HG03565 (cell line): ENCODE measurements around the gene GRK7.
"Not testable (repeated sequence)": the region's sequence is repeated elsewhere in the genome, so short reads cannot be mapped to it uniquely, and the experiment has no call there.

Experiments used
- ATAC-seq: cut with Tn5 transposase; IDR thresholded peaks from one replicate; pipeline ENCODE4 v1.9.1; 2021; ENCODE audit warnings: mild to moderate bottlenecking, moderate library complexity; ENCODE audit not compliant: unreplicated experiment

GRK7 gene

GRCh38 chr3:141753399-141753798 is 9.8 kb upstream of the GRK7 start:
- ATAC-seq, result no peak

- no peak for ATAC-seq
Observed at GRCh38 chr3:141754032-141754431, 9.2 kb upstream of the GRK7 start.

GRCh38 chr3:141762552-141762951 is 656 bp upstream of the GRK7 start:
- ATAC-seq, result not testable (repeated sequence)

- ATAC-seq, result no peak
Observed at GRCh38 chr3:141764045-141764444, 837 bp downstream of the GRK7 start.

DNA sequence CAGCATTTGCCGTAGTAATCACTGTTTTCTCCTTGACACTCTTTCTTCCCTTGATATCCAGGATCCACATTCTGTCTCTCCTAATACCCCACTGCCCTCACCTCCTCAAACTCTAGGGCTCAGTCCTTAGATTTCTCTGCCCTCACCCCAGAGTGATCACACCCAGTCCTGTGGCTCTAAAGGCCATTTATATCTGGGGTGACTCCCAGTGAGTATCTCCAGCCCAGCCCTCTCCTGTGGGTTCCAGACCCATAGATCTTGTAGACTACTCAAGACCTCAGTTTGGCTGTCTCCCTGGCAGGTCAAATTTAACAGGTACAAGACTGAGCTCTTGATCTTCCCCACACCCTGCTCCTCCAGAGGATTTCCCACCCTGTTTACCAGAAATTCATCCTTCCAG is 1.3 kb downstream of the GRK7 start:
- ATAC-seq, result no peak

DNA sequence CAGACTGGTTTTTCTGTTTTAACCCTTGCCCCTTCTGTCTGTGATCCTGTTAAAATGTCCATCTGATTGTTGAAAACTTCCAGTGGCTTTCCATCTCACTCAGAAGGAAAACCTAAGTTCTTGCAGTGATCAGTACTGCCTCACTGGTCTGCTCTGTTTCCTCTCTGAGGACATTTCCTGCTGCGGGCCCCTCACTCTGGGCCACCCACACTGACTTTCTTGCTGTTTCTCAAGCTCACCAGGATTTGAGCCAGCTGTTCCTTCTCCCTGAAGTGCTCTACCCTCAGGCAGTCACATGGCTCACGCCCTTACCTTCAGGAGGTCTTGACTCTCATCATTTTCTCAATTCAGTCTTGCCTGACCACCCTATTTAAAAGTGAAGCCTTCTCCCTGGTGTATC is 1.8 kb downstream of the GRK7 start:
- no peak for ATAC-seq

- no peak for ATAC-seq
Observed at GRCh38 chr3:141767066-141767465, 3.9 kb downstream of the GRK7 start.

DNA sequence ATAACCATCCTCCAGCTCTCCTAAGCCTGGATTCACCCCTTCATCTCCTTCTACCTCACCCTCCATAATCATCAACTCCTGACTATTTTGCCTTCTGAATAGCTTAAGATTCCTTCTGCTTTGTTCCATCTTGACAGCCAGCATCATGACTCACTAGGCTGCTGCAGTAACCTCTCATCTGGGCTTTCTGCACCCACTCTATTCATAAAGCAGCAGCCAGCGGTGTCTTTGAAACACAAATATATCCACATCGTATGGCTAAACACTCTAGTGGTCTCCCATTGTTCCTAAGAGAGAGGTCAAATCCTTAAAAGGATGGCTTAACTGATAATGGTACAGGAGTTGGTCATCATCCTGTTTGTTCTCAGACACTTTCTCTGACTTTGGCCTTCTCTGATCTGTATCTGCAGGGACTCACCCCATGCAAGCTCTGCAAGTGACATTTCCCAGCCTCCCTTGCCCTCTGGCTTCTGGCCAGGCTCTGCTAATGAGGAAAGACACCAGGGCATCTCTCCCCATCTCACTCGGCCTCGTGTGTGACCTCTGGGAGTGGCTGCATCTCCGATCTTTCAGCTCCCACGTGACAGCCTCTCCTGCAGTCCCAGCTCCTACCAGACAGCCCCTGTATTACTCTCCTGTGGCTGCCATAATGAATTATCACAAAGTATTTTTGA is 6.2 kb downstream of the GRK7 start:
- no peak for ATAC-seq

- ATAC-seq, result no peak
Observed at GRCh38 chr3:141773676-141774075, 10.5 kb downstream of the GRK7 start.

DNA sequence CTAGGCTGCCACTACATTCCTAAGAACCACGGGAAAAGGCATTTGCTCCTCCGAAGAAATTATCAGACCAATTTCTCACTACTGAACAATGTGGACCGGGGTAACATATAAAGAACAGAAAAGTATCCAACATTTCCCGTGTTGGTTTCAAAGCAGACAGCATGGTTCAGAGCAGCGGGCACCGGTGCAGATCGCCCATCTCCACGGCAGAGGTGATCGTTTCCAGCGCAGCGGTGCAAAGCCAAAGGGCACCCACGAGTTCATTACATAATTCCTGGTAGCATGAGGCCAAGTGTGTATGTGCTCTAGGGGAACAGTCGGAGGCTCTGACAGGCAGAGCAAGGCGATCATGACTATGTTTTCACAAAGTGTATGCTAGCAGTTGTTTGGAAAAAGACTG is 13.2 kb downstream of the GRK7 start:
- no peak for ATAC-seq

GRCh38 chr3:141776885-141777284 is 13.7 kb downstream of the GRK7 start:
- no peak for ATAC-seq

GRCh38 chr3:141777957-141778813 is 15.0 kb downstream of the GRK7 start:
- no peak for ATAC-seq

DNA sequence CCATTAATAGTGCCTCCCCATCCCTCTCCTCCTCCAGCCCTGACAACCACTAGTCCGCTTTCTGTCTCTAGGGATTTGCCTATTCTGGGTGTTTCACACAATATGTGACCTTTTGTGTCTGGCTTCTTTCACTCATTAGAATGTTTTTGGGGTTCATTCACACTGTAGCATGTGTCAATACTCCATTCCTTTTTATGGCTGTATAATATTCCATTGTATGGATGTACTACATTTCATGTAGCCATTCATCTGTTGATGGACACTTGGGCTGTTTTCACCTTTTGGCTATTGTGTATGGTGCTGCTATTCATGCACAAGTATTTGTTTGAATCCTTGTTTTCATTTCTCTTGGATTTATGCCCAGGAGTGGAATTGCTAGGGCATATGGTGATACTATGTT is 16.5 kb downstream of the GRK7 start:
- no peak for ATAC-seq

DNA sequence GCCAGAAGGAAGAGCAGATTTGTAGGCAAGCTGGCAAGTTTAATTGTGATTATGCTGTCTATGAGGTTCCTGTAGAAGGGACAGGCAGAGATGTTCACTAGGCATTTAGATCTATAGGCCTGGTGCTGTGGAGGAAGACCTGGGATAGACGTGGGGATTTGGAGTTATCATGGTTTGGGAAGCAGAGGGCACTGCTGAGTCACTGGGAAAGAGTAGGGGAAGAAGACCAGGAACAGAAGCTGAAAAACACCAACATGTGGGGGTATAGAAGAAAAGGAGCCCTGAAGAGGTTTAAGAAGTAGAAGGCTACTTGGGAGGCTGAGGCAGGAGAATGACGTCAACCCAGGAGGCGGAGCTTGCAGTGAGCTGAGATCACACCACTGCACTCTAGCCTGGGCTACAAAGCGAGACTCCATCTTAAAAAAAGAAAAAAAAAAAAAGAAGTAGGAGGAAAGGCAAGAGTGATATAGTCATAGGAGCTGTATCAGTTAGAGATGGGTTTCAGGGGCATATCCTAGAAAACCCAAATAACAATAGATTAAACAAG is 19.3 kb downstream of the GRK7 start:
- ATAC-seq, result no peak

- no peak for ATAC-seq
Observed at GRCh38 chr3:141783632-141784031, 20.4 kb downstream of the GRK7 start.

GRCh38 chr3:141784096-141784495 is 20.9 kb downstream of the GRK7 start:
- ATAC-seq, result no peak

- ATAC-seq, result no peak
Observed at GRCh38 chr3:141784531-141784930, 21.3 kb downstream of the GRK7 start.

GRCh38 chr3:141788149-141788548 is 24.9 kb downstream of the GRK7 start:
- ATAC-seq, result no peak

- ATAC-seq, result not testable (repeated sequence)
Observed at GRCh38 chr3:141788750-141789149, 25.5 kb downstream of the GRK7 start.

DNA sequence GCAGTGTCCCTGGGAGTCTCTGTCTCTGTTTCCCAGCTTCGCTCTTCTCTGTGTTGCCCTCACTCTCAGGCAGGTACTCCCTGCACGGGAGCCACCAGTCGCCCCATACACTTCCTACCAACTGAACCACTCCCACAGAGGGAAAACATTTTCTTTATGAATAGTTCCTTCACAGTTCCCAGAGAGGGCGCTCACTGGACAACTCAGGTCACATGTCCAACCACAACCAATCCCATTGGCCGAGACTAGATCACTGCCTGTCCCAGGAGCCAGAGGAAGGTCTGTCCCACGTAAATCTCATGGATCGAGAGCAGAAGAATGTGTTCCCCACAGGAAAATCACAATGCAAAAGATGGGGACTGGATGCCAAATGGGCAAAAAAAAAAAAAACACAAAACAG is 26.1 kb downstream of the GRK7 start:
- no peak for ATAC-seq

- ATAC-seq, result no peak
Observed at GRCh38 chr3:141790171-141790570, 27.0 kb downstream of the GRK7 start.

DNA sequence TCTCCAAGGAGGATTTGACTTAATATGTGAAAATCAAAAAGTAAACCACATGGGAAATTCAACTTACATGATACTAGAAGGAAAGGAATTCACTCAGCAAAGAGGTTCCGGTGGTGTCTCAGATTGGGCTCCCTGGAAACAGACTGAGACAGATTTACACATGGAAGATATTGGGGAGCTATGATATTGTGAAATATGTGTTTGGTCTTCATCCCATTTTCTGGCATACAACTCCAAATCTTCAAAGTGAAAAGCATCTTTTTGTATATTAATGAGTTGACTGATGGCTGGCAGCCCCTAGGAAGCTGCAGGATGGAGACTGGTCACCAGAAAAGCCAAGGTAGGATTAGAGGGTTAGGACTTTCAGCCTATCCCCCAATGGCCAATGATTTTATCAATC is 29.3 kb downstream of the GRK7 start:
- no peak for ATAC-seq
